Measurements from ENCODE around the gene TNFAIP8L3. TPM values are rescaled to one million over a fixed set of nuclear protein-coding genes. Genes with fewer than 3 reads are reported as not detected.
"Not testable (repeated sequence)": the region's sequence is repeated elsewhere in the genome, so short reads cannot be mapped to it uniquely, and the experiment has no call there.

TNFAIP8L3 gene
- total and polyA plus RNA-seq, 9 of the 15 experiments (the other 6 are each of a cell fraction or from before 2014, with no cell fraction given) = 0.13 TPM; not detected in 8

GRCh38 chr15:51140347-51140746, 45.6 kb upstream of the TNFAIP8L3 start:
- H3K9ac ChIP-seq (ENCODE audit: insufficient read depth in 1 of 2, low read depth in 2 of 2, low read length in 2 of 2); ATAC-seq; H3K4me1 ChIP-seq (replicated peaks in 1 of 2; ENCODE audit: control insufficient read depth in 2 of 2, insufficient read depth in 2 of 2, low read length in 2 of 2); in situ Hi-C loops (cut with MboI); H2AFZ ChIP-seq (ENCODE audit: low read depth, low read length); H3K36me3 ChIP-seq (ENCODE audit: control insufficient read depth, insufficient read depth, low read length); H3K9me3 ChIP-seq (replicated peaks; ENCODE audit: control insufficient read depth, insufficient read depth, low read depth, low read length); CTCF ChIA-PET (ENCODE audit: low intra/inter-chr PET ratio); H3K4me2 ChIP-seq (ENCODE audit: insufficient read depth, low read length); H3K79me2 ChIP-seq (ENCODE audit: control insufficient read depth, insufficient read depth, low read length); DNase-seq (ENCODE audit: extremely low read depth in 1 of 4, low spot score in 3 of 4); H4K20me1 ChIP-seq (replicated peaks; ENCODE audit: control insufficient read depth, insufficient read depth, low read length); H3K4me3 ChIP-seq; H3K9me1 ChIP-seq (ENCODE audit: control insufficient read depth, insufficient read depth, low read length); POLR2A ChIA-PET; BruUV-seq (replicated peaks); intact Hi-C loops (cut with micrococcal nuclease); FAIRE-seq; H3K27ac ChIP-seq (ENCODE audit: extremely low read depth, low read depth, low read length): not testable (repeated sequence)
- TF ChIP-seq RBM25 (IDR thresholded peaks at IDR 0.05; ENCODE audit: low read depth, low read length, severe bottlenecking) = peak; percentile 57
- TF ChIP-seq BCOR (IDR thresholded peaks at IDR 0.05) = 0 out of 2 replicates have a peak, but pooled peaks have one; percentile 23
- 0 out of 2 replicates have a peak, but pooled peaks have one; percentile 61 for TF ChIP-seq TRIM28 (IDR thresholded peaks at IDR 0.05)
- H3K27me3 ChIP-seq (ENCODE audit: control insufficient read depth in 2 of 2, insufficient read depth in 2 of 2, low read length in 2 of 2) = peaks cover 0 to 17% of the 10 kb centered on the region in 2 experiments; a peak in 2 of 5 replicates
- 0% methylated on average over 2 of the region's 2 CpGs for WGBS (ENCODE audit: insufficient coverage, low coverage, missing lambda C conversion rate)

- CTCF ChIA-PET (ENCODE audit: low intra/inter-chr PET ratio) = no interaction called here
- in situ Hi-C loops (cut with MboI) = no loop called here
- WGBS (ENCODE audit: insufficient coverage, low coverage, missing lambda C conversion rate) = 15% methylated on average over 1 of the region's 1 CpG
- H3K4me2 ChIP-seq (ENCODE audit: insufficient read depth, low read length) = no peak overlapping the region
- no peak overlapping the region for H3K9ac ChIP-seq (ENCODE audit: insufficient read depth in 1 of 2, low read depth in 2 of 2, low read length in 2 of 2)
- no peak overlapping the region for H2AFZ ChIP-seq (ENCODE audit: low read depth, low read length)
- POLR2A ChIA-PET = no interaction called here
- H3K27me3 ChIP-seq (ENCODE audit: control insufficient read depth in 2 of 2, insufficient read depth in 2 of 2, low read length in 2 of 2) = peaks cover 0 to 17% of the 10 kb centered on the region in 2 experiments; a peak in 2 of 5 replicates
- ATAC-seq (no peak), FAIRE-seq (no peak), DNase-seq (ENCODE audit: extremely low read depth in 1 of 4, low spot score in 3 of 4) (no peak)
- BruUV-seq (replicated peaks) = no TSS peak
- no peaks in the 10 kb centered on the region for H3K79me2 ChIP-seq (ENCODE audit: control insufficient read depth, insufficient read depth, low read length)
- H3K36me3 ChIP-seq (ENCODE audit: control insufficient read depth, insufficient read depth, low read length) = no peaks in the 10 kb centered on the region
- H3K9me1 ChIP-seq (ENCODE audit: control insufficient read depth, insufficient read depth, low read length) = no peaks in the 10 kb centered on the region
- intact Hi-C loops (cut with micrococcal nuclease) = no loop called here
- H3K4me3 ChIP-seq = no peak overlapping the region
- H3K4me1 ChIP-seq (replicated peaks in 1 of 2; ENCODE audit: control insufficient read depth in 2 of 2, insufficient read depth in 2 of 2, low read length in 2 of 2) = peaks cover under 1 to 4% of the 10 kb centered on the region in 2 experiments; a peak in 3 of 5 replicates
- H4K20me1 ChIP-seq (replicated peaks; ENCODE audit: control insufficient read depth, insufficient read depth, low read length) = peaks cover 5% of the 10 kb centered on the region; the same call in 1 of the 2 replicates
- H3K27ac ChIP-seq (ENCODE audit: extremely low read depth, low read depth, low read length) = no peak overlapping the region
- H3K9me3 ChIP-seq (replicated peaks; ENCODE audit: control insufficient read depth, insufficient read depth, low read depth, low read length) = no peaks in the 10 kb centered on the region
- TF ChIP-seq EWSR1 (IDR thresholded peaks at IDR 0.05; ENCODE audit: borderline replicate concordance, low read depth, partially characterized antibody) = no peak
- TF ChIP-seq HOXB6 (CRISPR knock-in tag; IDR thresholded peaks at IDR 0.05; ENCODE audit: borderline replicate concordance) = no peak
- no peak for TF ChIP-seq RFX5 (IDR thresholded peaks at IDR 0.05; ENCODE audit: low read depth, low read length)
- no peak for TF ChIP-seq HDAC6 (IDR thresholded peaks at IDR 0.05; ENCODE audit: low read depth, low read length)
- no peak for TF ChIP-seq ATF4 (CRISPR knock-in tag; IDR thresholded peaks at IDR 0.05)
- TF ChIP-seq LCOR (CRISPR knock-in tag; IDR thresholded peaks at IDR 0.05) = no peak
- no peak for TF ChIP-seq PREB (CRISPR knock-in tag; IDR thresholded peaks at IDR 0.05)
- TF ChIP-seq MYC (IDR thresholded peaks at IDR 0.05; ENCODE audit: low read depth, low read length) = no peak
- no peak for TF ChIP-seq MYC (CRISPR knock-in tag; IDR thresholded peaks at IDR 0.05; ENCODE audit: borderline replicate concordance, low read depth)
- no peak for TF ChIP-seq ARHGAP35 (IDR thresholded peaks at IDR 0.05; ENCODE audit: partially characterized antibody)
- no peak for TF ChIP-seq YBX1 (IDR thresholded peaks at IDR 0.05)
- TF ChIP-seq ZNF707 (CRISPR knock-in tag; conservative IDR thresholded peaks at IDR 0.05) = no peak
- TF ChIP-seq XRCC3 (IDR thresholded peaks at IDR 0.05) = no peak
- TF ChIP-seq POU5F1 (IDR thresholded peaks at IDR 0.05; ENCODE audit: borderline replicate concordance, low read depth, low read length, partially characterized antibody) = no peak
Observed at GRCh38 chr15:51139091-51139490, 44.4 kb upstream of the TNFAIP8L3 start.

Data from K562 (cell line).